ENCODE results near the gene SLC12A8. TPM values are rescaled to one million over a fixed set of nuclear protein-coding genes. Genes with fewer than 3 reads are reported as not detected.

Gene SLC12A8
- total RNA-seq, 1 experiment from 2014 or later = 57.8 TPM

Small RNA genes lying within 50 kb of the gene (small RNA-seq; reads per million reads assigned to genes)
- not detected for gene MIR5092
- gene RNA5SP137 = not detected
- gene RNU6-230P = not detected

Other genes starting within 250 kb of the SLC12A8 start
- 0.33 and 2.2 TPM in 2 replicates for gene HEG1, start 156.8 kb downstream of the SLC12A8 start, total RNA-seq (2014; rRNA removed; shearing (Covaris generic))
- gene ZNF148, start 162.6 kb upstream of the SLC12A8 start, total RNA-seq (2014; rRNA removed; shearing (Covaris generic)) = 18.8 and 34.3 TPM in 2 replicates

Data from HT-29 (cell line).